GM21528 (cell line): Measurements from ENCODE around the gene FILIP1.
"Not testable (repeated sequence)": the region's sequence is repeated elsewhere in the genome, so short reads cannot be mapped to it uniquely, and the experiment has no call there.

ENCODE experiments used
- ATAC-seq: cut with Tn5 transposase; IDR thresholded peaks from one replicate; pipeline ENCODE4 v1.9.1; 2021; ENCODE audit warnings: mild to moderate bottlenecking, moderate library complexity; ENCODE audit not compliant: unreplicated experiment, low FRiP score

FILIP1 gene

GRCh38 chr6:75424618-75425548 lies 68.7 kb downstream of the FILIP1 start:
- no peak for ATAC-seq

- ATAC-seq: no peak
These were observed 70.2 kb downstream of the FILIP1 start for GRCh38 chr6:75423386-75423785.

- no peak for ATAC-seq
These were observed 71.5 kb downstream of the FILIP1 start for GRCh38 chr6:75422024-75422639.

- no peak for ATAC-seq
These were observed 72.1 kb downstream of the FILIP1 start for GRCh38 chr6:75421316-75422023.

GRCh38 chr6:75419980-75420379 lies 73.6 kb downstream of the FILIP1 start:
- ATAC-seq: no peak

- ATAC-seq: no peak
These were observed 74.2 kb downstream of the FILIP1 start for GRCh38 chr6:75419416-75419815.

GRCh38 chr6:75418233-75418632 lies 75.4 kb downstream of the FILIP1 start:
- ATAC-seq: peak; percentile 80

GRCh38 chr6:75416443-75416842 lies 77.2 kb downstream of the FILIP1 start:
- ATAC-seq: no peak

GRCh38 chr6:75415804-75416203 lies 77.8 kb downstream of the FILIP1 start:
- no peak for ATAC-seq

GRCh38 chr6:75414445-75415021 lies 79.1 kb downstream of the FILIP1 start:
- ATAC-seq: no peak

GRCh38 chr6:75412969-75413662 lies 80.5 kb downstream of the FILIP1 start:
- ATAC-seq: no peak

GRCh38 chr6:75410564-75410963 lies 83.0 kb downstream of the FILIP1 start:
- not testable (repeated sequence) for ATAC-seq

GRCh38 chr6:75409928-75410327 lies 83.7 kb downstream of the FILIP1 start:
- ATAC-seq: no peak

GRCh38 chr6:75409286-75409685 lies 84.3 kb downstream of the FILIP1 start:
- ATAC-seq: no peak

GRCh38 chr6:75403563-75404080 lies 90.0 kb downstream of the FILIP1 start:
- no peak for ATAC-seq

GRCh38 chr6:75402296-75402695 lies 91.3 kb downstream of the FILIP1 start:
- no peak for ATAC-seq

GRCh38 chr6:75397656-75398465 lies 95.7 kb downstream of the FILIP1 start:
- no peak for ATAC-seq

GRCh38 chr6:75397171-75397570 lies 96.4 kb downstream of the FILIP1 start:
- no peak for ATAC-seq
